Activated naive CD8-positive, alpha-beta T cell (primary cell): ENCODE measurements around the gene FAM170B.

Experiments
- H3K27ac Mint-ChIP-seq: one replicate; pipeline ENCODE4 v1.8.0; 2021; ENCODE audit warnings: mixed read lengths
- H3K27me3 Mint-ChIP-seq: one replicate; pipeline ENCODE4 v1.8.0; 2021; ENCODE audit warnings: mixed read lengths
- H3K36me3 Mint-ChIP-seq: one replicate; pipeline ENCODE4 v1.8.0; 2021; ENCODE audit warnings: mixed read lengths
- H3K4me1 Mint-ChIP-seq: one replicate; pipeline ENCODE4 v1.8.0; 2021; ENCODE audit warnings: low read depth, mixed read lengths
- H3K4me3 Mint-ChIP-seq: one replicate; pipeline ENCODE4 v1.8.0; 2021; ENCODE audit warnings: mild to moderate bottlenecking, mixed read lengths
- H3K9me3 Mint-ChIP-seq: one replicate; pipeline ENCODE4 v1.8.0; 2021; ENCODE audit warnings: low read depth, mixed read lengths

The FAM170B gene

GRCh38 chr10:49129376-49129775 is 4.4 kb downstream of the FAM170B start:
- Mint-ChIP-seq H3K27ac (no peak overlapping the region), H3K4me3 (no peak overlapping the region), H3K9me3 (no peaks in the 10 kb centered on the region), H3K4me1 (no peaks in the 10 kb centered on the region), H3K36me3 (no peaks in the 10 kb centered on the region), H3K27me3 (peaks cover 11% of the 10 kb centered on the region)

DNA sequence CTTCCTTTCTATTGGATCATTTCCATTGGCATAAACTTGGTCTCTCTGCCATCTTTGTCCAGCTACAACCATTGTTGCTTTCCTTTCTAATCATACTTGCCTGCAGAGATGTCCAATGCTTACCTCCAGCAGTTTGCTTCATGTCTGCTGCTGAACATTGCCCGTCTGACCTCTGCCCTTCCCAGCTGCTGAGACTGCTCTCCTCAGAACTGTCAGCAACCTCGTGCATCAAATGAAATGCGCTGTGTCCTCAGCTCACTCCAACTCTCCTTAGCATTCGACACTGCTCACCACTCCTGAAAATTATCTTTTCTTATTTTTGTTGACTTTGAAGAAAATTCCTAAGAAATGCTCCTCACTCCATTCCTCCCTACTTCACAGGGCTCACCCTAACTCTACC is 5.0 kb downstream of the FAM170B start:
- no peaks in the 10 kb centered on the region for H3K9me3 Mint-ChIP-seq
- H3K4me3 Mint-ChIP-seq, result no peak overlapping the region
- no peak overlapping the region for H3K27ac Mint-ChIP-seq
- H3K4me1 Mint-ChIP-seq, result no peaks in the 10 kb centered on the region
- no peaks in the 10 kb centered on the region for H3K36me3 Mint-ChIP-seq
- H3K27me3 Mint-ChIP-seq, result peaks cover 11% of the 10 kb centered on the region

- Mint-ChIP-seq H3K9me3 (peaks cover 4% of the 10 kb centered on the region), H3K4me1 (no peaks in the 10 kb centered on the region), H3K4me3 (no peak overlapping the region), H3K27ac (no peak overlapping the region), H3K27me3 (peaks cover 6% of the 10 kb centered on the region), H3K36me3 (no peaks in the 10 kb centered on the region)
These were observed 9.6 kb downstream of the FAM170B start for GRCh38 chr10:49123981-49124950.

GRCh38 chr10:49120911-49121310 is 12.9 kb downstream of the FAM170B start:
- Mint-ChIP-seq H3K9me3 (peaks cover 4% of the 10 kb centered on the region), H3K36me3 (no peaks in the 10 kb centered on the region), H3K4me3 (no peak overlapping the region), H3K27ac (no peak overlapping the region), H3K4me1 (no peaks in the 10 kb centered on the region), H3K27me3 (peaks cover 2% of the 10 kb centered on the region)

GRCh38 chr10:49119746-49120145 is 14.1 kb downstream of the FAM170B start:
- no peak overlapping the region for H3K27ac Mint-ChIP-seq
- H3K4me3 Mint-ChIP-seq, result no peak overlapping the region
- H3K9me3 Mint-ChIP-seq, result peaks cover 4% of the 10 kb centered on the region
- no peaks in the 10 kb centered on the region for H3K36me3 Mint-ChIP-seq
- peaks cover 4% of the 10 kb centered on the region for H3K27me3 Mint-ChIP-seq
- H3K4me1 Mint-ChIP-seq, result peaks cover 1% of the 10 kb centered on the region

DNA sequence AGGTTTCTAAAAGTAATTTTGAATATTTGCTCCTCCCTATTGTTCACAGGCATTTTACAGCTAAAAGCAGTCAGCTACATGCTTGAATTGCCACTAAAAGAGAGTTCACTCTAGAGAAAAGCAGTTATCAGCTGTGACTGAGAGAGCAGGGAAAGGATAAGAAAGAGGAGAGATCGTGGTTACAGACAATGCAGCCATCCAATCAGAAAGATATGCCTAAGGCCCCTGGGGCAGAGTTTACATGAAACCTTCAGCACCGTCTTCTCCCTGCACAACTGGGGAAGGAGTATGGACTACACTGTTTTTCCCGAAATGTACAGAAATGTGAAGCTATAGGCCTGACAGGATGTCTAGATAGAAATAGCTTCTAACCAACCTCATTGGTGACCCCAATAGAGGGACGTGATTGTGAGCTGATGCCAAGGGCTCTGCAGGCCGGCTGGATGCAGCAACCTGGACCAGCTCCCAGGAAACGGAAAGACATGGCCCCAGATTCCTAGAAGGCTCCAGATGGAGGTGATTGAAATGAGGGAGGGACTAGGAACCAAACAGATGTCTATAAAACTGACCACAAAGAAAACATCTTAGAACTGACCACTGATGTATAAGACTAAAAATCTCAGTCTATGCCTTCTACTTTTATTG is 15.3 kb downstream of the FAM170B start:
- no peaks in the 10 kb centered on the region for H3K36me3 Mint-ChIP-seq
- no peak overlapping the region for H3K4me3 Mint-ChIP-seq
- no peak overlapping the region for H3K27ac Mint-ChIP-seq
- H3K27me3 Mint-ChIP-seq, result peaks cover 8% of the 10 kb centered on the region
- peaks cover 4% of the 10 kb centered on the region for H3K9me3 Mint-ChIP-seq
- H3K4me1 Mint-ChIP-seq, result peaks cover 4% of the 10 kb centered on the region

DNA sequence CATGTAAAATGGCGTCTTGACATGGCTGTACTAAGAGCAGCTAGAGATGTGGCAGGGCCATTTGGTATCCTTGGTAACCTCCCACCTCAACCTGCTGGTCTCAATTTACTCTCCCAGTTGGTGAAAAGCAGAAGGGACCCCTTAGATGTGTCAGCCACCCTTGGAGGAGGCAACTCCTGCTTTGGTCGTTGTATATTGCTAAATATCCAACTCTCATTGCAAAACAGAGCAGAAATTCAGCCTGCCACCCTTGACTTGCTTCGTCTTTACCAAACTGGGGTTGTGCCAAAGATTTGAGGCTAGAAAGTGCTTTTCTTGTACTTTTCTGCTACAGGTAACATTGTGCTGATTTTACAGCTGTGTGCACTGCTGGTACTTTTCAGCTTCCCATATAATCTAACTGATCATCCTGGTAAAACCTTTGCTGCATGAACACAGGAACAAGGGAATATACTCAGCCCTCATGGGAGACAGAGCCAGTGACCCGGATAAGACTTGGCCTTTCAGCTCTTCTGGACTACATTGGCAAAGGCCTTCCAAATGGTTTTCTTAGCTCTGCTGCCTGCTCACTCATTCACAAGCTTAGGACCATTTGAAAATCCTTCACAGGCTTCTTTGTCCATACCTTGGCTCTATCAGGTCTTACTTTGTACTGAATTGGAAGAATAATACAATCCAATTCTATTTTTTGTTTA is 16.3 kb downstream of the FAM170B start:
- Mint-ChIP-seq H3K27ac (no peak overlapping the region), H3K4me3 (no peak overlapping the region), H3K36me3 (no peaks in the 10 kb centered on the region), H3K4me1 (peaks cover 4% of the 10 kb centered on the region), H3K9me3 (peaks cover 4% of the 10 kb centered on the region), H3K27me3 (peaks cover 8% of the 10 kb centered on the region)

DNA sequence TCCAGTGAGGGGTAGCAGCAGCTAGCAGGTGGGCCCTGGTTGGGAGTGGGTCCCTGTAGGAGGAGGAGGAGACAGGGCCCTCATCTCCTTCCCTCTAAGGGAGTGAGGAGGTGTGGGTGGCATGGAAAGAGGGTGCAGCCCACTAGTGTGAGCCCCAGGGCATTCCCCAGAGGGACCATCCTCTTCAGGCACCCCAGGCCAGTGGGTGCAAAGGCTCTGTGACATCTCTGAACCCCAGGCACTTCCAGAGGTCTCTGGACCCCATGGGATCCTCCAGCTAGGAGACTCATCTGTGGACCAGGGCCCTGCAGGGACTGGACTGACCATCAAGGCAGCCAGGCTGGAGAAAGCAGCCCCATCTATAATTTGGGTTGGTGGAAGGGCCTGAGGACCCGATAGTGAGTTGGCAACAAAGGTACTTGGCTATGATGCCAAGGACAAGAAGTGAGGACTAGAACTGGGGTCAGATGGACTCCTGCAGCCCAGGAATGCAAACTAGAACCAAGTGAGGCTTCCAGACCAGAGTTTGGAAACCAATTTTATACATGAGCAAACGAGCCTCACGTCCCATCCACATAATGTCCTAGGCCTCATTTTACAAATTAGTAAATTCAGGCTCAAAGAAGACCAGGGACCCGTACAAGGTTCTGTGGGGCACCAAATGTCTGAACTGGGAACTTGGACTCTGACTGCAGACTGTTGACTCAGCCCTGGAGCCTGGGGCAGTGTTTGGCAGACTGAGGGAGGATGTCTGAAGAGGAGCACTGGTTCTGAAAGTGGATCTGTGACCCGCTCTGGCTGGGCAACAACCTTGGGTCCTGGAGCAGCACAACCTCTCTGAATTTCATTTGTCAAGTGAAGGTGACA is 17.1 kb downstream of the FAM170B start:
- Mint-ChIP-seq H3K9me3 (peaks cover 2% of the 10 kb centered on the region), H3K4me3 (no peak overlapping the region), H3K36me3 (no peaks in the 10 kb centered on the region), H3K27ac (no peak overlapping the region), H3K27me3 (peaks cover 8% of the 10 kb centered on the region), H3K4me1 (peaks cover 4% of the 10 kb centered on the region)

DNA sequence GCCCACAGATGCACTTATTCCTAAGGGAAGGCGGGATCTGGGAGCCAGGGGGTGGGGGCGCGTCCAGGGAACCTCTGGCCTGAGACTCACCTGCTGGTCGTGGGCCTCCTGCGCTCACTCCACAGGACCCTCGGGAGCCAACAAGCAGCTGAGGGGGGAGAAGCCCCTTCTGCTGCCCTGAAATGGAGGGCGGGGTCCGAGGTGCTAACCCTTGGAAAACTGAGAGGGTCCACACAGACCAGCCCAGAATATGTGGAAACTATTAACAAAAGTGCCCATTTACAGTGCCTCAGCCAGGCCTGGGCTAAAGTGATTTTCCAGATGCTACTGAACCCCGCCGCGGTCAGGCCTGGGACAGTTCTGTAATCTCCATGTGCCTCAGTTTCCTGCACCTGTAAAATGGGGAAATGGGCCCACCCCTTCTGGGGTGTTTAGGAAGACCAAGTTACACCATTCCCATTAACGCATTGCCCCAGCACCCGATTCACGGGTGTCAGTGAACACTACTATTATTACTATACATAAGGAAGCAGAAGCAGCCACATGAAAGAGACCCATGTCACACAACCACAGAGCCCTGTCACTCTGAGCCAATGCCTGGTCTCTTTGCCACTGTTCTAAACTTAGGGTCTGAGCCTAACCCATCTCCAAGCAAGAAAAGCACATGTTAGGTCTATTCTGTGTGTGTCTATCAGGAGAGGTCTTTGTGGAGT is 17.9 kb downstream of the FAM170B start:
- H3K4me3 Mint-ChIP-seq, result peak overlapping the region; percentile 7
- H3K9me3 Mint-ChIP-seq, result no peaks in the 10 kb centered on the region
- H3K36me3 Mint-ChIP-seq, result no peaks in the 10 kb centered on the region
- no peak overlapping the region for H3K27ac Mint-ChIP-seq
- H3K27me3 Mint-ChIP-seq, result peaks cover 8% of the 10 kb centered on the region
- H3K4me1 Mint-ChIP-seq, result peaks cover 4% of the 10 kb centered on the region

DNA sequence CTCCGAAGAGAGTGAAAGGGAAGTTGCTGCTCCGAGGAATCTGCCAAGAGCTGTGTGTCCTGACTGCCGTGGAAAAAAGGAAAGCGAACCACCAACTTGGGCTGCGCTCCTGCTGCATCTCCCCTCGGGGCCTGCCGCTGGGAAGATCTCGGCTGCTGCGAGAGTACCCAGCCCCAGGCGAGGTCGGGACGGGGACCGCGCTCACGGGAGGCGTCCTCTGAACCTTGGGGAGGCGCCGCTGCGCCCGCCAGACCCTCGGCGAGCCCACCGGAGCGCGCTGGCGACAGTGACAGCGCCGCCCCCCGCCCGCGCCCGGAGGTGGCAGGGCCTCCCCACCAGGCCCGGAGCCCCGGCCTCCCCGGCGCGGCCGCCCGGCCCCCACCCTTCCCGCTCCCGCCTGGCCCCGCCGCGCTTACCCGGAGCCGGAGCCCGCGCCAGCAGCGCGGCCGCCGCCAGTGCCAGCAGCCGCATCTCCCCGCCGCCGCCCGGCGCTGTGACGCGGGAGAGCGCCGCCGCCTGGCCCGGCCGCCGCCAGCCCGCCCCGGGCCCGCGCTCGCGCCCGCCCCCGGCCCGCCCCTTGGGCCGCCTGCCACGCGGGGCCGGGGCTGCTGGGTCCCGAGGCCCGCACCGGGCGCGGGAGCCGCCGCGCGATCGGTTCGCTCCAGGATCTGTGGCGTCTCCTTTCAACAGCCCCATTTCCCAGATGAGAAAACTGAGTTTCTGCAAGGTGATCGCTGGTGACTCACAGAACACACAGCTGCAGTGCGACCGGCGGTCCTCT is 18.6 kb downstream of the FAM170B start, which contains the start of gene VSTM4:
Gene VSTM4 (minus strand): TSS at position 508 of the 781 bp plus-strand sequence. CDS start 37 bp downstream, at position 471.
- no peak within 1 kb of the TSS for H3K27ac Mint-ChIP-seq
- peaks cover 8% of the 10 kb centered on the region for H3K27me3 Mint-ChIP-seq

GRCh38 chr10:49114718-49115014 is 19.2 kb downstream of the FAM170B start:
- Mint-ChIP-seq H3K27me3 (peaks cover 8% of the 10 kb centered on the region), H3K27ac (no peak overlapping the region), H3K9me3 (no peaks in the 10 kb centered on the region), H3K4me3 (peak overlapping the region; percentile 27), H3K36me3 (no peaks in the 10 kb centered on the region), H3K4me1 (peaks cover 4% of the 10 kb centered on the region)

More for the DNA sequence above, 18.6 kb downstream of the FAM170B start, which contains the start of gene VSTM4:
- peak within 1 kb of the TSS; percentile 27 for H3K4me3 Mint-ChIP-seq
- no peaks in the 10 kb centered on the region for H3K36me3 Mint-ChIP-seq
- no peaks in the 10 kb centered on the region for H3K9me3 Mint-ChIP-seq
- peaks cover 4% of the 10 kb centered on the region for H3K4me1 Mint-ChIP-seq

- Mint-ChIP-seq H3K27me3 (peaks cover 10% of the 10 kb centered on the region), H3K27ac (no peak overlapping the region), H3K36me3 (no peaks in the 10 kb centered on the region), H3K9me3 (no peaks in the 10 kb centered on the region), H3K4me1 (peaks cover 4% of the 10 kb centered on the region), H3K4me3 (no peak overlapping the region)
These were observed 20.1 kb downstream of the FAM170B start for GRCh38 chr10:49113741-49114141.

DNA sequence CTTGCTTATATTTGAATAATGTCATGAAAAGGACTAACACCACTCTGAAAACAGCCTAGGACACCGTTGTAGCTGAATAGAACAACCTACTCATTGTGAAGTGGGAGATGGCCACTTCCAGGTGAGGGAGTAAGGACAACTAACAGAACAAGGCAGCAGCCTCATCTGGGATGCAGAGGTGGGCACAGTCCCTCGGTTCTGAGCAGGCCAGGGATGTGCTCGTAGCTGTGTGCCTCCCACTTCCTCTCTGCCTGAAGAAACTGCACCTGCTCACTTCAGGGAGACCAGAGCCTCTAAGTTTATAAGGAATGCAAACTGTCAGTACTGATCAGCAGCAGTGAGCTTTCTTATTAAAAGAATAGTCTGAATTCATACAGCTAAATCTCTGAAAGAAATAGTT is 21.0 kb downstream of the FAM170B start:
- no peaks in the 10 kb centered on the region for H3K36me3 Mint-ChIP-seq
- H3K9me3 Mint-ChIP-seq, result no peaks in the 10 kb centered on the region
- no peak overlapping the region for H3K4me3 Mint-ChIP-seq
- no peak overlapping the region for H3K27ac Mint-ChIP-seq
- H3K4me1 Mint-ChIP-seq, result peaks cover 4% of the 10 kb centered on the region
- H3K27me3 Mint-ChIP-seq, result peaks cover 10% of the 10 kb centered on the region
